ENCODE measurements around the gene KANK4. TPM values are rescaled to one million over a fixed set of nuclear protein-coding genes. Genes with fewer than 3 reads are reported as not detected.

Gene KANK4
- polyA plus RNA-seq, 1 donor (not counting 4 experiments of a cell fraction or from before 2014, with no cell fraction given) = 0.92 TPM

- peaks cover 24% of the 10 kb centered on the region for H3K27me3 ChIP-seq (ENCODE audit: control insufficient read depth, extremely low read depth, insufficient read depth, low read length)
- dilution Hi-C loops (cut with MboI; ENCODE audit: extremely low pct_ligation_motif_present, low sequenced_read_pairs) = no loop called here
- no peak overlapping the region for H3K27ac ChIP-seq (ENCODE audit: control insufficient read depth, insufficient read depth, low read length)
- DNase-seq (ENCODE audit: low read depth, low spot score) = no peak
- H2AFZ ChIP-seq (ENCODE audit: control insufficient read depth, low read length) = no peak overlapping the region
- no peak overlapping the region for H3K9ac ChIP-seq (ENCODE audit: control insufficient read depth, extremely low read depth, insufficient read depth, low read length)
- no peak for TF ChIP-seq EZH2 (IDR thresholded peaks at IDR 0.05; ENCODE audit: low read length)
- TF ChIP-seq CTCF (optimal IDR thresholded peaks at IDR 0.05 in 1 of 3, IDR thresholded peaks at IDR 0.05 in 1 of 3, conservative IDR thresholded peaks at IDR 0.05 in 1 of 3; ENCODE audit: extremely low read depth in 1 of 3, insufficient read depth in 2 of 3, low read length in 3 of 3) = no peak
- FAIRE-seq = no peak
- H4K20me1 ChIP-seq (ENCODE audit: control insufficient read depth, extremely low read depth, insufficient read depth, low read length) = no peaks in the 10 kb centered on the region
- no peaks in the 10 kb centered on the region for H3K79me2 ChIP-seq (ENCODE audit: control insufficient read depth, insufficient read depth, low read length)
- H3K9me3 ChIP-seq (ENCODE audit: control insufficient read depth, low read depth, low read length) = no peaks in the 10 kb centered on the region
- no peaks in the 10 kb centered on the region for H3K36me3 ChIP-seq (ENCODE audit: control insufficient read depth in 2 of 2, extremely low read depth in 1 of 2, insufficient read depth in 2 of 2, low read length in 2 of 2)
- H3K4me1 ChIP-seq (ENCODE audit: control insufficient read depth, extremely low read depth, insufficient read depth, low read length) = peaks cover 9% of the 10 kb centered on the region
- no peak overlapping the region for H3K4me3 ChIP-seq (ENCODE audit: control insufficient read depth in 2 of 3, extremely low read depth in 1 of 3, insufficient read depth in 2 of 3, low read depth in 1 of 3, low read length in 3 of 3)
- H3K9me1 ChIP-seq (ENCODE audit: control insufficient read depth, extremely low read depth, insufficient read depth, low read length) = no peaks in the 10 kb centered on the region
- H3K4me2 ChIP-seq (ENCODE audit: control insufficient read depth, extremely low read depth, insufficient read depth, low read depth, low read length) = no peak overlapping the region
Observed at GRCh38 chr1:62314454-62315350, 4.5 kb downstream of the KANK4 start.

- Histone ChIP-seq H3K4me1 (ENCODE audit: control insufficient read depth, extremely low read depth, insufficient read depth, low read length) (peaks cover 20% of the 10 kb centered on the region), H3K9ac (ENCODE audit: control insufficient read depth, extremely low read depth, insufficient read depth, low read length) (no peak overlapping the region), H3K36me3 (ENCODE audit: control insufficient read depth in 2 of 2, extremely low read depth in 1 of 2, insufficient read depth in 2 of 2, low read length in 2 of 2) (no peaks in the 10 kb centered on the region), H2AFZ (ENCODE audit: control insufficient read depth, low read length) (no peak overlapping the region), H3K79me2 (ENCODE audit: control insufficient read depth, insufficient read depth, low read length) (no peaks in the 10 kb centered on the region), H3K4me2 (ENCODE audit: control insufficient read depth, extremely low read depth, insufficient read depth, low read depth, low read length) (no peak overlapping the region), H3K9me3 (ENCODE audit: control insufficient read depth, low read depth, low read length) (no peaks in the 10 kb centered on the region), H3K9me1 (ENCODE audit: control insufficient read depth, extremely low read depth, insufficient read depth, low read length) (no peaks in the 10 kb centered on the region), H3K27ac (ENCODE audit: control insufficient read depth, insufficient read depth, low read length) (no peak overlapping the region), H3K4me3 (ENCODE audit: control insufficient read depth in 2 of 3, extremely low read depth in 1 of 3, insufficient read depth in 2 of 3, low read depth in 1 of 3, low read length in 3 of 3) (no peak overlapping the region), H3K27me3 (ENCODE audit: control insufficient read depth, extremely low read depth, insufficient read depth, low read length) (peaks cover 4% of the 10 kb centered on the region), H4K20me1 (ENCODE audit: control insufficient read depth, extremely low read depth, insufficient read depth, low read length) (no peaks in the 10 kb centered on the region)
- FAIRE-seq (no peak), DNase-seq (ENCODE audit: low read depth, low spot score) (no peak)
- no peak for TF ChIP-seq CTCF (optimal IDR thresholded peaks at IDR 0.05 in 1 of 3, IDR thresholded peaks at IDR 0.05 in 1 of 3, conservative IDR thresholded peaks at IDR 0.05 in 1 of 3; ENCODE audit: extremely low read depth in 1 of 3, insufficient read depth in 2 of 3, low read length in 3 of 3)
- TF ChIP-seq EZH2 (IDR thresholded peaks at IDR 0.05; ENCODE audit: low read length) = no peak
- dilution Hi-C loops (cut with MboI; ENCODE audit: extremely low pct_ligation_motif_present, low sequenced_read_pairs) = no loop called here
Observed at GRCh38 chr1:62312698-62313097, 6.5 kb downstream of the KANK4 start.

Measured in keratinocyte (primary cell).